H1 (cell line): ENCODE data around the gene HRCT1. TPM values are rescaled to one million over a fixed set of nuclear protein-coding genes. Genes with fewer than 3 reads are reported as not detected.

ENCODE experiments used
- CTCF ChIA-PET: fragments of 300-600 bp; sonication (Branson Sonifier 250); formaldehyde crosslinking; loops from one replicate; lab custom pipeline; 2021; ENCODE audit not compliant: partially characterized antibody; lab: Charles Lee
- POLR2A ChIA-PET: fragments of 300-600 bp; sonication (Branson Sonifier 250); formaldehyde crosslinking; loops from one replicate; lab custom pipeline; 2021; ENCODE audit warnings: inconsistent platforms; ENCODE audit not compliant: partially characterized antibody; lab: Charles Lee
- DNase-seq, 2 experiments: peaks; one replicate each; pipeline versions ENCODE4 v3.0.0 to v3.0.0-alpha.2; 2010 to 2022; ENCODE audit warnings: low spot score in 2 of 2, low read depth in 1 of 2, mixed read lengths in 1 of 2
- FAIRE-seq: peaks from 2 replicates; lab custom pipeline; 2011; peaks lifted over from hg19 to GRCh38; lab: Jason Lieb, UNC
- H2AFZ ChIP-seq: 2 replicates; pipeline ENCODE4 v1.8.1; 2012; ENCODE audit warnings: low read length, inconsistent platforms
- H2AK5ac ChIP-seq: 2 replicates; pipeline ENCODE4 v1.6.1; 2013; ENCODE audit warnings: low read depth, low read length
- H2BK120ac ChIP-seq: replicated peaks from 2 replicates; pipeline ENCODE3; 2013; ENCODE audit warnings: low read depth, low read length, inconsistent platforms
- H2BK12ac ChIP-seq: 2 replicates; pipeline ENCODE4 v1.6.1; 2013; ENCODE audit warnings: low read depth, low read length
- H2BK15ac ChIP-seq: 2 replicates; pipeline ENCODE4 v1.6.1; 2013; ENCODE audit warnings: low read length
- H2BK20ac ChIP-seq: 2 replicates; pipeline ENCODE4 v1.6.1; 2013; ENCODE audit warnings: low read length
- H2BK5ac ChIP-seq: 2 replicates; pipeline ENCODE4 v1.6.1; 2013; ENCODE audit warnings: low read depth, low read length
- H3K14ac ChIP-seq: 2 replicates; pipeline ENCODE4 v1.6.1; 2013; ENCODE audit warnings: inconsistent platforms; ENCODE audit not compliant: insufficient read length
- H3K18ac ChIP-seq: 2 replicates; pipeline ENCODE4 v1.6.1; 2013; ENCODE audit warnings: low read length; ENCODE audit errors: extremely low read depth
- H3K23ac ChIP-seq: 2 replicates; pipeline ENCODE4 v1.6.1; 2013; ENCODE audit warnings: inconsistent platforms; ENCODE audit not compliant: insufficient read length
- H3K23me2 ChIP-seq: 2 replicates; pipeline ENCODE4 v1.6.1; 2013; ENCODE audit warnings: low read depth, low read length
- H3K27ac ChIP-seq: 2 replicates; pipeline ENCODE4 v1.6.1; 2011; ENCODE audit warnings: low read depth, low read length, inconsistent platforms
- H3K27me3 ChIP-seq, 4 experiments: replicated peaks in 1 of 4; 1 replicate in 1 of 4; 2 replicates in 3 of 4; pipeline versions ENCODE4 v1.6.1 to v1.8.1; 2011 to 2013; ENCODE audit warnings: low read length in 3 of 4, mild to moderate bottlenecking in 3 of 4, inconsistent platforms in 2 of 4, mixed read lengths in 2 of 4, moderate library complexity in 1 of 4; ENCODE audit not compliant: control insufficient read depth in 3 of 4, insufficient read depth in 3 of 4; ENCODE audit errors: extremely low read depth in 1 of 4
- H3K36me3 ChIP-seq, 4 experiments: 2 replicates each; pipeline versions ENCODE4 v1.6.1 to v1.8.1; 2011 to 2013; ENCODE audit warnings: mild to moderate bottlenecking in 4 of 4, low read length in 3 of 4, moderate library complexity in 2 of 4, control low read depth in 1 of 4, inconsistent platforms in 1 of 4; ENCODE audit not compliant: insufficient read depth in 4 of 4, control insufficient read depth in 2 of 4
- H3K4ac ChIP-seq: replicated peaks from 2 replicates; pipeline ENCODE3; 2013; ENCODE audit warnings: low read length, low read depth, mixed read lengths, inconsistent platforms; ENCODE audit not compliant: insufficient read length
- H3K4me1 ChIP-seq, 4 experiments: replicated peaks in 1 of 4; 1 replicate in 1 of 4; 2 replicates in 3 of 4; pipeline versions ENCODE4 v1.6.1 to v1.8.1; 2011 to 2013; ENCODE audit warnings: low read length in 3 of 4, inconsistent platforms in 2 of 4, mixed read lengths in 1 of 4; ENCODE audit not compliant: insufficient read depth in 4 of 4, control insufficient read depth in 3 of 4
- H3K4me2 ChIP-seq, 2 experiments: 2 replicates each; pipeline versions ENCODE4 v1.6.1 to v1.8.1; 2011 to 2013; ENCODE audit warnings: low read depth in 2 of 2, low read length in 2 of 2, control low read depth in 1 of 2, inconsistent platforms in 1 of 2, mild to moderate bottlenecking in 1 of 2; ENCODE audit not compliant: insufficient read depth in 1 of 2
- H3K4me3 ChIP-seq, 4 experiments: fragments of 200-600, 300-600 bp in 1 of 4; sonication (generic), shearing (Covaris generic), sonication (Bioruptor Twin) in 1 of 4; 2 replicates each; pipeline versions ENCODE4 v1.5.1 to v1.8.1; 2011 to 2016; ENCODE audit warnings: low read length in 4 of 4, low read depth in 3 of 4, control low read depth in 2 of 4, inconsistent platforms in 2 of 4, mild to moderate bottlenecking in 2 of 4, mixed read lengths in 1 of 4, moderate library complexity in 1 of 4; ENCODE audit not compliant: insufficient read depth in 2 of 4; ENCODE audit errors: extremely low read depth in 1 of 4
- H3K56ac ChIP-seq: replicated peaks from 2 replicates; pipeline ENCODE3; 2013; ENCODE audit warnings: low read depth, mild to moderate bottlenecking, mixed read lengths, low read length, inconsistent platforms; ENCODE audit not compliant: insufficient read length
- H3K79me1 ChIP-seq: 2 replicates; pipeline ENCODE4 v1.6.1; 2013; ENCODE audit warnings: low read depth, low read length, control low read depth
- H3K79me2 ChIP-seq, 2 experiments: 2 replicates each; pipeline versions ENCODE4 v1.6.1 to v1.8.1; 2012 to 2013; ENCODE audit warnings: low read length in 2 of 2, mild to moderate bottlenecking in 2 of 2, inconsistent platforms in 1 of 2; ENCODE audit not compliant: insufficient read depth in 2 of 2, control insufficient read depth in 1 of 2
- H3K9ac ChIP-seq, 4 experiments: replicated peaks in 1 of 4; 1 replicate in 1 of 4; 2 replicates in 3 of 4; pipeline versions ENCODE4 v1.6.1 to v1.8.1; 2011 to 2013; ENCODE audit warnings: low read depth in 3 of 4, low read length in 3 of 4, control low read depth in 2 of 4, mild to moderate bottlenecking in 2 of 4, moderate library complexity in 2 of 4, inconsistent platforms in 1 of 4; ENCODE audit errors: extremely low read depth in 1 of 4
- H3K9me3 ChIP-seq, 2 experiments: 2 replicates each; pipeline versions ENCODE4 v1.6.1 to v1.8.1; 2012 to 2013; ENCODE audit warnings: mild to moderate bottlenecking in 2 of 2, moderate library complexity in 2 of 2, control low read depth in 1 of 2, inconsistent platforms in 1 of 2, low read depth in 1 of 2, low read length in 1 of 2, mixed read lengths in 1 of 2; ENCODE audit not compliant: insufficient read depth in 2 of 2
- H4K20me1 ChIP-seq, 2 experiments: replicated peaks in 1 of 2; 2 replicates each; pipeline versions ENCODE3 to v1.8.1; 2011 to 2013; ENCODE audit warnings: inconsistent platforms in 2 of 2, low read length in 2 of 2, mild to moderate bottlenecking in 1 of 2; ENCODE audit not compliant: insufficient read depth in 2 of 2, control insufficient read depth in 1 of 2
- H4K5ac ChIP-seq: 2 replicates; pipeline ENCODE4 v1.6.1; 2013; ENCODE audit warnings: low read length, low read depth, mixed read lengths, inconsistent platforms; ENCODE audit not compliant: insufficient read length
- H4K8ac ChIP-seq: 2 replicates; pipeline ENCODE4 v1.8.0; 2013; ENCODE audit warnings: mild to moderate bottlenecking, moderate library complexity, low read length, inconsistent platforms; ENCODE audit not compliant: insufficient read depth; ENCODE audit errors: extremely low read depth
- H4K91ac ChIP-seq: replicated peaks from 2 replicates; pipeline ENCODE3; 2013; ENCODE audit warnings: low read length, mixed read lengths, inconsistent platforms; ENCODE audit not compliant: insufficient read length
- ATF2 ChIP-seq: IDR thresholded peaks from 2 replicates; pipeline ENCODE4 v1.6.1; 2012; ENCODE audit warnings: low read length, inconsistent platforms
- BACH1 ChIP-seq: IDR thresholded peaks from 2 replicates; pipeline ENCODE4 v1.6.1; 2012; ENCODE audit warnings: low read length, improper control_type of control experiment
- CREB1 ChIP-seq: IDR thresholded peaks from 2 replicates; pipeline ENCODE4 v1.6.1; 2012; ENCODE audit warnings: inconsistent platforms
- E2F6 ChIP-seq: IDR thresholded peaks from 2 replicates; pipeline ENCODE4 v1.6.1; 2012; ENCODE audit warnings: inconsistent platforms
- EZH2 ChIP-seq: fragments of 200-600 bp; sonication (generic); IDR thresholded peaks from 2 replicates; pipeline ENCODE4 v1.7.1; 2012; ENCODE audit warnings: low read depth, mild to moderate bottlenecking, moderate library complexity, low read length, inconsistent platforms; ENCODE audit not compliant: severe bottlenecking
- HDAC6 ChIP-seq: IDR thresholded peaks from one replicate; pipeline ENCODE4 v1.7.1; 2012; ENCODE audit warnings: low read depth, mild to moderate bottlenecking, inconsistent platforms, low read length, moderate library complexity
- JUND ChIP-seq: IDR thresholded peaks from 2 replicates; pipeline ENCODE4 v1.6.1; 2011; ENCODE audit warnings: mild to moderate bottlenecking, improper control_type of control experiment, low read length
- MAX ChIP-seq: IDR thresholded peaks from 2 replicates; pipeline ENCODE4 v1.6.1; 2012; ENCODE audit warnings: inconsistent platforms
- SP1 ChIP-seq: IDR thresholded peaks from 2 replicates; pipeline ENCODE4 v1.6.1; 2011; ENCODE audit warnings: low read depth, low read length
- TCF12 ChIP-seq: IDR thresholded peaks from 2 replicates; pipeline ENCODE4 v1.6.1; 2011; ENCODE audit warnings: low read depth, mild to moderate bottlenecking, low read length
- YY1 ChIP-seq: IDR thresholded peaks from 2 replicates; pipeline ENCODE4 v1.6.1; 2011; ENCODE audit warnings: low read depth, mild to moderate bottlenecking, low read length
- WGBS, 2 experiments: shearing (Covaris generic) in 1 of 2; methylation state at CpG; one replicate each; pipeline versions ENCODE4 v1.1.6 to v1.1.7; 2013 to 2015; ENCODE audit warnings: low lambda C conversion rate in 2 of 2, mixed read lengths in 2 of 2, inconsistent platforms in 1 of 2, low coverage in 1 of 2, missing lambda C conversion rate in 1 of 2; ENCODE audit not compliant: insufficient replicate concordance in 2 of 2, insufficient coverage in 1 of 2, insufficient read length in 1 of 2; ENCODE audit errors: extremely low coverage in 1 of 2, missing lambda C conversion rate in 1 of 2; 5-methylcytosine and 5-hydroxymethylcytosine counted together
- polyA plus RNA-seq, 7 experiments: library from polyadenylated mRNA; depleted of rRNA in 3 of 7; stranded (reverse) in 5 of 7; unstranded in 2 of 7; fragments of >200 nt in 5 of 7; fragments of 200-250 nt in 2 of 7; gene quantifications; 1 replicate in 5 of 7; 2 replicates in 1 of 7; 4 replicates in 1 of 7; pipeline versions ENCODE4 v1.2.1 to v1.2.3, GENCODE V29; 2011 to 2013; ENCODE audit warnings: missing spikeins in 2 of 7, mixed read lengths in 2 of 7
- total RNA-seq: library from RNA; stranded (reverse); fragmentation: NEBNext Ultra II Directional; extraction: Animal tissue kit (Norgen Biotek cat#: 25700); gene quantifications from 2 replicates; pipeline ENCODE4 v1.2.1, GENCODE V29; 2021

HRCT1 gene
- total and polyA plus RNA-seq, 2 of the 8 experiments (the other 6 are each of a cell fraction or from before 2014, with no cell fraction given): not detected

- DNase-seq: no peak
- Histone ChIP-seq H3K36me3 (no peaks in the 10 kb centered on the region), H3K9me3 (no peaks in the 10 kb centered on the region; a peak in 1 of 4 replicates), H3K4me3 (no peak overlapping the region), H2BK15ac (peak overlapping the region; percentile 25; the same call in 1 of the 2 replicates), H3K56ac (no peak overlapping the region), H3K4me1 (peaks cover 0 to 8% (median 6%) of the 10 kb centered on the region in 4 experiments; a peak in 6 of 7 replicates), H3K27me3 (peaks cover 0 to 3% (median 0%) of the 10 kb centered on the region in 4 experiments; a peak in 1 of 7 replicates), H4K91ac (peak overlapping the region; percentile 88), H2BK120ac (no peak overlapping the region), H4K20me1 (peaks cover 0 to 3% of the 10 kb centered on the region in 2 experiments), H3K14ac (no peak overlapping the region), H3K4ac (peak overlapping the region; percentile 44), H3K18ac (0 out of 2 replicates have a peak overlapping the region, but pooled peaks have one; percentile 24), H3K23me2 (no peaks in the 10 kb centered on the region), H3K79me2 (no peaks in the 10 kb centered on the region), H2BK5ac (peak overlapping the region; percentile 63), H3K27ac (no peak overlapping the region), H4K5ac (no peak overlapping the region), H2BK12ac (peak overlapping the region; percentile 94), H3K23ac (no peak overlapping the region), H3K79me1 (no peaks in the 10 kb centered on the region), H3K4me2 (no peak overlapping the region), H2BK20ac (no peak overlapping the region), H2AK5ac (peak overlapping the region; percentile 65), H2AFZ (no peak overlapping the region), H4K8ac (no peak overlapping the region), H3K9ac (no peak overlapping the region)
- ChIA-PET POLR2A (interaction anchor here (1.8 to 2.9 kb wide), 2 partner anchors 9 to 12 kb away, joined by 5 to 14 read pairs; no protein-coding TSS in a partner anchor), CTCF (interaction anchor here (1.5 to 2.1 kb wide), 3 partner anchors 11 to 80 kb away, joined by 4 to 7 read pairs (median 6); no protein-coding TSS in a partner anchor)
- FAIRE-seq: no peak
- 94% methylated on average over 19 of the region's 19 CpGs; no CpG with 5 or more reads in 1 of the 2 experiments for WGBS, 2 experiments
- TF ChIP-seq TCF12: no peak
- no peak for TF ChIP-seq YY1
- no peak for TF ChIP-seq E2F6
- TF ChIP-seq ATF2: no peak
- no peak for TF ChIP-seq MAX
- no peak for TF ChIP-seq SP1
- no peak for TF ChIP-seq HDAC6
- TF ChIP-seq EZH2: no peak
- TF ChIP-seq CREB1: no peak
- no peak for TF ChIP-seq BACH1
- TF ChIP-seq JUND: no peak
These were observed 36.3 kb upstream of the HRCT1 start for GRCh38 chr9:35869621-35870216.
